ENCODE measurements around the gene TRIM69.
A peak's percentile ranks its signal among the peaks of the same experiment; 100 is the strongest.
"Not testable (repeated sequence)": the region's sequence is repeated elsewhere in the genome, so short reads cannot be mapped to it uniquely, and the experiment has no call there.

The TRIM69 gene

GRCh38 chr15:44736181-44736765, at the start of gene TRIM69:
Gene TRIM69, plus strand, starts transcription at chr15:44736528. Its CDS starts 177 bp downstream, at chr15:44736705.
- no peak for DNase-seq

DNA sequence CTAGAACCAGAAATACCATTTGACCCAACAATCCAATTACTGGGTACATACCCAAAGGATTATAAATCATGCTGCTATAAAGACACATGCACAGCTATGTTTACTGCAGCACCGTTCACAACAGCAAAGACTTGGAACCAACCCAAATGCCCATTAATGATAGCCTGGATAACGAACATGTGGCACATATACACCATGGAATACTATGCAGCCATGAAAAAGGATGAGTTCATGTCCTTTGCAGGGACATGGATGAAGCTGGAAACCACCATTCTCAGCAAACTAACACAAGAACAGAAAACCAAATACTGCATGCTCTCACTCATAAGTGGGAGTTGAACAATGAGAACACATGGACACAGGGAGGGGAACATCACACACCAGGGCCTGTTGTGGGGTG, 47.0 kb upstream of the TRIM69 start:
- DNase-seq: not testable (repeated sequence)

GRCh38 chr15:44690245-44690644, 46.1 kb upstream of the TRIM69 start:
- not testable (repeated sequence) for DNase-seq

GRCh38 chr15:44692659-44693058, 43.7 kb upstream of the TRIM69 start:
- no peak for DNase-seq

DNA sequence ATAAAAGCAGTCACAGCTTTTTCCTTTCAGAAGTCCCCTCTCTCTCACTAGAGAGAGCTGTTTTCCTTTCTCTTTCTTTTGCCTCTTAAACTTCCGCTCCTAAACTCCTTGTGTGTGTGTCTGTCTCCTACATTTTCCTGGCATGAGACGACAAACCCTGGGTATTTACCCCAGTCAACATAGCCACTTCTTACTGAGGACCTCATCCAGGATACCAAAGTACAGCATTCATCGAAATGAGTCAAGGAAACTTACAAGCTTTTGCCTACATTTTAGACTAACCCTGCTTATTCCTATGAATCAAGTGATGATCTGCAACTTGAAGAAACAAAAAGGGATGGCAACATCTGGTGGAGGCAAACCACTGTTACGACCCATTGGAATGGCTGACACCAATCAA, 41.9 kb upstream of the TRIM69 start:
- DNase-seq: no peak

- DNase-seq: no peak
Measured at GRCh38 chr15:44695294-44695693, 41.0 kb upstream of the TRIM69 start.

- no peak for DNase-seq
Measured at GRCh38 chr15:44697014-44697413, 39.3 kb upstream of the TRIM69 start.

DNA sequence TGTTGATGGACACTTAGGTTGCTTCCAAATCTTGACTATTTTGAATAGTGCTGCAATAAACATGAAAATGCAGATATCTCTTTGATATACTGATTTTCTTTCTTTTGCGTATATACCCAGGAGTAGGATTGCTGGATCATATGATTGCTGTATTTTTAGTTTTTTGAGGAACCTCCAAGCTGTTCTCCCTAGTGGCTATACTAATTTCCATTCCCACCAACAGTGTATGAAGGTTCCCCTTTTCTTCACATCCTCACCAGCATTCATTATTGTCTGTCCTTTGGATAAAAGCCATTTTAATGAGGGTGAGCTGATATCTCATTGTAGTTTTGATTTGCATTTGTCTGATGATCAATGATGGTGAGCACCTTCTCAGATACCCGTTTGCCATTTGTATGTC, 37.7 kb upstream of the TRIM69 start:
- DNase-seq: no peak

DNA sequence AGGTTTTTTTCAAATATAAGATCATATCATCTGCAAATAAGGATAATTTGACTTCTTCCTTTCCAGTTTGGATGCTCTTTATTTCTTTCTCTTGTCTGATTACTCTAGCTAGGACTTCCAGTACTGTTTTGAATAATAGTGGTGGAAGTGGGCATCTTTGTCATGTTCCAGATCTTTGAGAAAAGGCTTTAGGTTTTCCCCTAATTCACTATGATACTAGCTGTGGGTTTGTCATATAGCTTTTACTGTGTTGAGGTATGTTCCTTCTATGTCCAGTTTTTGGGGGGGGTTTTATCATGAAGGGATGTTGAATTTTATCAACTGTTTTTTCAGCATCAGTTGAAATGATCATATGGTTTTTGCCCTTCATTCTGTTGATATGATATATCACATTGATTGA, 35.7 kb upstream of the TRIM69 start:
- not testable (repeated sequence) for DNase-seq

- DNase-seq: no peak
Measured at GRCh38 chr15:44705986-44706385, 30.3 kb upstream of the TRIM69 start.

DNA sequence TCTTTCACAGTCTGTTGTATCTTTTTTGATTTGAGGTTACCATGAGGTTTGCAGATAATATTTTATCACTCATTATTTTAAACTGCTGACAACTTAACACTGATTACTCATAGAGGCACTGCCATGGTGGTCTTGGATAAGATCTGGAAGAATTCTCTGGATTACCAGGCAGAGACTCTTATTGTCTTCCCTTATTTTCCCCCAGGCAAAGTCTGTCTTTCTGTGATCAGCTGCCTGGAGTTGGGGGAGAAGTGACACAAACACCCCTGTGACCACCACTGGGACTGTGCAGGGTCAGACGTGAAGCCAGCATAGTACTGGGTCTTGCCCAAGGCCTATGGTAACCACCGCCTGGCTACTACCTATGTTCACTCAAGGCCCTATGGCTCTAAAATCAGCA, 29.9 kb upstream of the TRIM69 start:
- no peak for DNase-seq

DNA sequence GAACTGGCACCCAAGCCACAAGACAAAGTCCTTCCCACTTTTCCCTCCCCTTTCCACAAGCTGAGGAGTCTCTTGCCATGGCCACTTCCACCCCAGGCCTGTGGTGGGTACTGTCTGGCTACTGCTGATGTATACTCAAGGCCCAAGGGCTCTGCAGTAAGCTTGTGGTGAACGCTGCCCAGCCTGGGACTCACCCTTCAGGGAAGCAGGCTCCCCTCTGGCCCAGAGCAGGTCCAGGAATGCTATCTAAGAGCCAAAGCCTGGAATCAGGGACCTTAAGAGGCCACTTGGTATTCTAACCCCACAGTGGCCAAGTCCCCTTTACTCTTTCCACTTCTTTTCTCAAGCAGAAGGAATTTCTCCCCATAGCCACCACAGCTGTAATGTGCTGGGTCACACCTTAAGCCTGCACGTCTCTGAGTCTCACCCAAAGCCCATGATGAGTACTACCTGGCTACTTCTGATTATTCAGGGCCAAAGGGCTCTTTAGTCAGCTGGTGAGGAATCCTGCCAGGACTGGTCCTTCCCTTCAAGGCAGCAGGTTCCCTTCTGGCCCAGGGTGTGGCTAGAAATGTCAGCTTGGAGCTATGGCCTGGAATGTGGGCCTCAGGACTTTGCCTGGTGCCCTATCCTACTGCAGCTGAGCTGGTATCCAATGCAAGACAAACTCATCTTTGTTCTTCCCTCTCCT, 29.2 kb upstream of the TRIM69 start:
- DNase-seq: no peak

- DNase-seq: no peak
Measured at GRCh38 chr15:44710236-44711095, 25.9 kb upstream of the TRIM69 start.

DNA sequence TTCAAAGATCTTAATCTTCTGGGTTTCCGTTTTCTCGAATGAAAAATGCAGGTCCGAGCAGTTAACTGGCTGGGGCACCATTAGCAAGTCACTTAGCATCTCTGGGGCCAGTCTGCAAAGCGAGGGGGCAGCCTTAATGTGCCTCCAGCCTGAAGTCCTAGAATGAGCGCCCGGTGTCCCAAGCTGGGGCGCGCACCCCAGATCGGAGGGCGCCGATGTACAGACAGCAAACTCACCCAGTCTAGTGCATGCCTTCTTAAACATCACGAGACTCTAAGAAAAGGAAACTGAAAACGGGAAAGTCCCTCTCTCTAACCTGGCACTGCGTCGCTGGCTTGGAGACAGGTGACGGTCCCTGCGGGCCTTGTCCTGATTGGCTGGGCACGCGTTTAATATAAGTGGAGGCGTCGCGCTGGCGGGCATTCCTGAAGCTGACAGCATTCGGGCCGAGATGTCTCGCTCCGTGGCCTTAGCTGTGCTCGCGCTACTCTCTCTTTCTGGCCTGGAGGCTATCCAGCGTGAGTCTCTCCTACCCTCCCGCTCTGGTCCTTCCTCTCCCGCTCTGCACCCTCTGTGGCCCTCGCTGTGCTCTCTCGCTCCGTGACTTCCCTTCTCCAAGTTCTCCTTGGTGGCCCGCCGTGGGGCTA, 25.1 kb upstream of the TRIM69 start, which contains the start of the genes B2M and PATL2:
TSS of gene B2M (plus strand) at position 422 of the 647 bp plus-strand sequence. CDS start at position 452, 30 bp downstream.
TSS of gene PATL2 (minus strand) at position 228 of the 647 bp plus-strand sequence. CDS start 34,833 bp downstream, outside the sequence.
- peak; percentile 84 for DNase-seq

DNA sequence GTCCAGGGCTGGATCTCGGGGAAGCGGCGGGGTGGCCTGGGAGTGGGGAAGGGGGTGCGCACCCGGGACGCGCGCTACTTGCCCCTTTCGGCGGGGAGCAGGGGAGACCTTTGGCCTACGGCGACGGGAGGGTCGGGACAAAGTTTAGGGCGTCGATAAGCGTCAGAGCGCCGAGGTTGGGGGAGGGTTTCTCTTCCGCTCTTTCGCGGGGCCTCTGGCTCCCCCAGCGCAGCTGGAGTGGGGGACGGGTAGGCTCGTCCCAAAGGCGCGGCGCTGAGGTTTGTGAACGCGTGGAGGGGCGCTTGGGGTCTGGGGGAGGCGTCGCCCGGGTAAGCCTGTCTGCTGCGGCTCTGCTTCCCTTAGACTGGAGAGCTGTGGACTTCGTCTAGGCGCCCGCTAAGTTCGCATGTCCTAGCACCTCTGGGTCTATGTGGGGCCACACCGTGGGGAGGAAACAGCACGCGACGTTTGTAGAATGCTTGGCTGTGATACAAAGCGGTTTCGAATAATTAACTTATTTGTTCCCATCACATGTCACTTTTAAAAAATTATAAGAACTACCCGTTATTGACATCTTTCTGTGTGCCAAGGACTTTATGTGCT, 24.5 kb upstream of the TRIM69 start:
- no peak for DNase-seq

DNA sequence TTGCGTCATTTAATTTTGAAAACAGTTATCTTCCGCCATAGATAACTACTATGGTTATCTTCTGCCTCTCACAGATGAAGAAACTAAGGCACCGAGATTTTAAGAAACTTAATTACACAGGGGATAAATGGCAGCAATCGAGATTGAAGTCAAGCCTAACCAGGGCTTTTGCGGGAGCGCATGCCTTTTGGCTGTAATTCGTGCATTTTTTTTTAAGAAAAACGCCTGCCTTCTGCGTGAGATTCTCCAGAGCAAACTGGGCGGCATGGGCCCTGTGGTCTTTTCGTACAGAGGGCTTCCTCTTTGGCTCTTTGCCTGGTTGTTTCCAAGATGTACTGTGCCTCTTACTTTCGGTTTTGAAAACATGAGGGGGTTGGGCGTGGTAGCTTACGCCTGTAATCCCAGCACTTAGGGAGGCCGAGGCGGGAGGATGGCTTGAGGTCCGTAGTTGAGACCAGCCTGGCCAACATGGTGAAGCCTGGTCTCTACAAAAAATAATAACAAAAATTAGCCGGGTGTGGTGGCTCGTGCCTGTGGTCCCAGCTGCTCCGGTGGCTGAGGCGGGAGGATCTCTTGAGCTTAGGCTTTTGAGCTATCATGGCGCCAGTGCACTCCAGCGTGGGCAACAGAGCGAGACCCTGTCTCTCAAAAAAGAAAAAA, 23.9 kb upstream of the TRIM69 start:
- DNase-seq: no peak

DNA sequence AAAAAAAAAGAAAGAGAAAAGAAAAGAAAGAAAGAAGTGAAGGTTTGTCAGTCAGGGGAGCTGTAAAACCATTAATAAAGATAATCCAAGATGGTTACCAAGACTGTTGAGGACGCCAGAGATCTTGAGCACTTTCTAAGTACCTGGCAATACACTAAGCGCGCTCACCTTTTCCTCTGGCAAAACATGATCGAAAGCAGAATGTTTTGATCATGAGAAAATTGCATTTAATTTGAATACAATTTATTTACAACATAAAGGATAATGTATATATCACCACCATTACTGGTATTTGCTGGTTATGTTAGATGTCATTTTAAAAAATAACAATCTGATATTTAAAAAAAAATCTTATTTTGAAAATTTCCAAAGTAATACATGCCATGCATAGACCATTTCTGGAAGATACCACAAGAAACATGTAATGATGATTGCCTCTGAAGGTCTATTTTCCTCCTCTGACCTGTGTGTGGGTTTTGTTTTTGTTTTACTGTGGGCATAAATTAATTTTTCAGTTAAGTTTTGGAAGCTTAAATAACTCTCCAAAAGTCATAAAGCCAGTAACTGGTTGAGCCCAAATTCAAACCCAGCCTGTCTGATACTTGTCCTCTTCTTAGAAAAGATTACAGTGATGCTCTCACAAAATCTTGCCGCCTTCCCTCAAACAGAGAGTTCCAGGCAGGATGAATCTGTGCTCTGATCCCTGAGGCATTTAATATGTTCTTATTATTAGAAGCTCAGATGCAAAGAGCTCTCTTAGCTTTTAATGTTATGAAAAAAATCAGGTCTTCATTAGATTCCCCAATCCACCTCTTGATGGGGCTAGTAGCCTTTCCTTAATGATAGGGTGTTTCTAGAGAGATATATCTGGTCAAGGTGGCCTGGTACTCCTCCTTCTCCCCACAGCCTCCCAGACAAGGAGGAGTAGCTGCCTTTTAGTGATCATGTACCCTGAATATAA, 23.0 kb upstream of the TRIM69 start:
- DNase-seq: no peak

- no peak for DNase-seq
Measured at GRCh38 chr15:44715142-44715796, 21.1 kb upstream of the TRIM69 start.

- no peak for DNase-seq
Measured at GRCh38 chr15:44715797-44716334, 20.5 kb upstream of the TRIM69 start.
